Liver (tissue), 3 donors: ENCODE measurements around the gene RNF182.

Experiments
- EGR1 ChIP-seq, 2 donors: IDR thresholded peaks; 2 replicates each; pipeline ENCODE4 v1.6.1; 2016 to 2018; ENCODE audit warnings: antibody characterized with exemption in 2 of 2, low read depth in 2 of 2
- GABPA ChIP-seq, 2 donors: IDR thresholded peaks in 1 of 2; conservative IDR thresholded peaks in 1 of 2; 2 replicates each; pipeline ENCODE4 v1.6.1; 2016; ENCODE audit warnings: antibody characterized with exemption in 2 of 2, mild to moderate bottlenecking in 1 of 2, moderate library complexity in 1 of 2
- JUND ChIP-seq, 2 donors: IDR thresholded peaks; 2 replicates each; pipeline ENCODE4 v1.6.1; 2016; ENCODE audit warnings: antibody characterized with exemption in 2 of 2
- MAX ChIP-seq: IDR thresholded peaks from 2 replicates; pipeline ENCODE4 v1.6.1; 2016; ENCODE audit warnings: antibody characterized with exemption
- NR2F2 ChIP-seq: IDR thresholded peaks from 2 replicates; pipeline ENCODE4 v1.6.1; 2016; ENCODE audit warnings: antibody characterized with exemption
- RAD21 ChIP-seq, 2 donors: IDR thresholded peaks; 2 replicates each; pipeline ENCODE4 v1.6.1; 2016; ENCODE audit warnings: antibody characterized with exemption in 2 of 2, mild to moderate bottlenecking in 2 of 2
- RXRA ChIP-seq, 2 donors: IDR thresholded peaks; 2 replicates each; pipeline ENCODE4 v1.6.1; 2017 to 2018; ENCODE audit warnings: antibody characterized with exemption in 2 of 2, mild to moderate bottlenecking in 1 of 2
- YY1 ChIP-seq: IDR thresholded peaks from 2 replicates; pipeline ENCODE4 v1.6.1; 2016; ENCODE audit warnings: antibody characterized with exemption, mild to moderate bottlenecking
- TF ChIP-seq, protein P1 (sequence below): fragments of 150-350 bp; IDR thresholded peaks from 2 replicates; pipeline ENCODE4 v1.5.1; 2017; ENCODE audit warnings: improper control_type of control experiment, low read depth, low read length; ENCODE audit not compliant: missing input control
- donor health status: healthy.
- donor health status: healthy.

- TF ChIP-seq, protein P1, sequence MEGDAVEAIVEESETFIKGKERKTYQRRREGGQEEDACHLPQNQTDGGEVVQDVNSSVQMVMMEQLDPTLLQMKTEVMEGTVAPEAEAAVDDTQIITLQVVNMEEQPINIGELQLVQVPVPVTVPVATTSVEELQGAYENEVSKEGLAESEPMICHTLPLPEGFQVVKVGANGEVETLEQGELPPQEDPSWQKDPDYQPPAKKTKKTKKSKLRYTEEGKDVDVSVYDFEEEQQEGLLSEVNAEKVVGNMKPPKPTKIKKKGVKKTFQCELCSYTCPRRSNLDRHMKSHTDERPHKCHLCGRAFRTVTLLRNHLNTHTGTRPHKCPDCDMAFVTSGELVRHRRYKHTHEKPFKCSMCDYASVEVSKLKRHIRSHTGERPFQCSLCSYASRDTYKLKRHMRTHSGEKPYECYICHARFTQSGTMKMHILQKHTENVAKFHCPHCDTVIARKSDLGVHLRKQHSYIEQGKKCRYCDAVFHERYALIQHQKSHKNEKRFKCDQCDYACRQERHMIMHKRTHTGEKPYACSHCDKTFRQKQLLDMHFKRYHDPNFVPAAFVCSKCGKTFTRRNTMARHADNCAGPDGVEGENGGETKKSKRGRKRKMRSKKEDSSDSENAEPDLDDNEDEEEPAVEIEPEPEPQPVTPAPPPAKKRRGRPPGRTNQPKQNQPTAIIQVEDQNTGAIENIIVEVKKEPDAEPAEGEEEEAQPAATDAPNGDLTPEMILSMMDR = no peak
- TF ChIP-seq MAX (no peak), RAD21 (IDR thresholded peaks at IDR 0.05) (no peak), YY1 (no peak), RXRA (IDR thresholded peaks at IDR 0.05) (no peak), EGR1 (IDR thresholded peaks at IDR 0.05; ENCODE audit: low read depth in 2 of 2) (no peak), NR2F2 (no peak), JUND (IDR thresholded peaks at IDR 0.05) (no peak), GABPA (IDR thresholded peaks at IDR 0.05 in 1 of 2, conservative IDR thresholded peaks at IDR 0.05 in 1 of 2) (no peak)
Observed at GRCh38 chr6:13965582-13966127, 40.9 kb downstream of the RNF182 start.
